MM.1S (cell line): ENCODE results near the gene ZNF805.
"Not testable (repeated sequence)": the region's sequence is repeated elsewhere in the genome, so short reads cannot be mapped to it uniquely, and the experiment has no call there.

Source experiments
- EZH2 ChIP-seq: fragments of 300-600 bp; sonication (generic); optimal IDR thresholded peaks from 2 replicates; pipeline ENCODE3; 2017; ENCODE audit warnings: low read depth, mild to moderate bottlenecking, antibody characterized with exemption, low read length, mixed read lengths
- TF ChIP-seq, protein P1 (sequence below): fragments of 300-600 bp; sonication (generic); IDR thresholded peaks from 2 replicates; pipeline ENCODE4 v1.5.1; 2016; ENCODE audit warnings: antibody characterized with exemption, low read length, mixed read lengths

DNA sequence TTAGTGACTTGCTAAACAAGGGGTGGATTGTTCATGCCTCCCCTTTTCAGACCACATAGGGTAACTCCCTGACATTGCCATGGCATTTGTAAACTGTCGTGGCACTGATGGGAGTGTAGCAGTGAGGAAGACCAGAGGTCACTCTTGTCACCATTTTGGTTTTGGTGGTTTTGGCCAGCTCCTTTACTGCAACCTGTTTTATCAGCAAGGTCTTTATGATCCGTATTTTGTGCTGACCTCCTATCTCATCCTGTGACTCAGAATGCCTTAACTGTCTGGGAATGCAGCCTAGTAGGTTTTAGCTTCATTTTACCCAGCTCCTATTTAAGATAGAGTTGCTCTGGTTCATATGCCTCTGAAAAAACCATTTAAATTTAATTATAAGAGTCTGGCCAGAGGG, 38.0 kb downstream of the ZNF805 start:
- TF ChIP-seq EZH2 = not testable (repeated sequence)
- TF ChIP-seq, protein P1, sequence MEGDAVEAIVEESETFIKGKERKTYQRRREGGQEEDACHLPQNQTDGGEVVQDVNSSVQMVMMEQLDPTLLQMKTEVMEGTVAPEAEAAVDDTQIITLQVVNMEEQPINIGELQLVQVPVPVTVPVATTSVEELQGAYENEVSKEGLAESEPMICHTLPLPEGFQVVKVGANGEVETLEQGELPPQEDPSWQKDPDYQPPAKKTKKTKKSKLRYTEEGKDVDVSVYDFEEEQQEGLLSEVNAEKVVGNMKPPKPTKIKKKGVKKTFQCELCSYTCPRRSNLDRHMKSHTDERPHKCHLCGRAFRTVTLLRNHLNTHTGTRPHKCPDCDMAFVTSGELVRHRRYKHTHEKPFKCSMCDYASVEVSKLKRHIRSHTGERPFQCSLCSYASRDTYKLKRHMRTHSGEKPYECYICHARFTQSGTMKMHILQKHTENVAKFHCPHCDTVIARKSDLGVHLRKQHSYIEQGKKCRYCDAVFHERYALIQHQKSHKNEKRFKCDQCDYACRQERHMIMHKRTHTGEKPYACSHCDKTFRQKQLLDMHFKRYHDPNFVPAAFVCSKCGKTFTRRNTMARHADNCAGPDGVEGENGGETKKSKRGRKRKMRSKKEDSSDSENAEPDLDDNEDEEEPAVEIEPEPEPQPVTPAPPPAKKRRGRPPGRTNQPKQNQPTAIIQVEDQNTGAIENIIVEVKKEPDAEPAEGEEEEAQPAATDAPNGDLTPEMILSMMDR = not testable (repeated sequence)
